Forelimb muscle (tissue), 1 donor: ENCODE results near the gene SERPINB6. TPM values are rescaled to one million over a fixed set of nuclear protein-coding genes. Genes with fewer than 3 reads are reported as not detected.
"Not testable (repeated sequence)": the region's sequence is repeated elsewhere in the genome, so short reads cannot be mapped to it uniquely, and the experiment has no call there.

Experiments used
- DNase-seq: peaks from one replicate; pipeline ENCODE4 v3.0.0-alpha.2; 2013; ENCODE audit warnings: low read depth
- polyA plus RNA-seq: library from polyadenylated mRNA; unstranded; fragments of 120-200 nt; gene quantifications from one replicate; pipeline ENCODE4 v1.2.1, GENCODE V29; 2013; ENCODE audit not compliant: insufficient read length

The SERPINB6 gene
- polyA plus RNA-seq, 1 donor = 80.5 TPM

GRCh38 chr6:2977799-2978590 lies 6.6 kb upstream of the SERPINB6 start:
- no peak for DNase-seq

DNA sequence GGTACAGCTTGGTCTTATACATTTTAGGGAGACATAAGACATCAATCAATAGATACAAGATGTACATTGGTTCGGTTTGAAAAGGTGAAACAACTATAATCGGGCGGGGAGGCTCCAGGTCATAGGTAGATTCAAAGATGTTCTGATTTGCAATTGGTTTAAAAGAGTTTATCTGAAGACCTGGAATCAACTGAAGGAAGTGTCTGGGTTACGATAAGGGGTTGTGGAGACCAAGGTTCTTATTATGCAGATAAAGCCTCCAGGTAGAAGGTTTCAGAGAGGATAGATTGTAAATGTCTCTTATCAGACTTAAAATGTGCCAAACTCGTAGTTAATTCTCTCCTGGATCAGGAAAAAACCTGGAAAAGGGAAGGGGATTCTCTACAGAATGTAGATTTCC lies 5.9 kb upstream of the SERPINB6 start:
- DNase-seq = no peak

GRCh38 chr6:2976571-2977085 lies 5.3 kb upstream of the SERPINB6 start:
- DNase-seq = no peak

- no peak for DNase-seq
Observed at GRCh38 chr6:2976060-2976459, 4.7 kb upstream of the SERPINB6 start.

GRCh38 chr6:2973676-2974075 lies 2.3 kb upstream of the SERPINB6 start:
- no peak for DNase-seq

GRCh38 chr6:2973180-2973579 lies 1.8 kb upstream of the SERPINB6 start:
- DNase-seq = not testable (repeated sequence)

DNA sequence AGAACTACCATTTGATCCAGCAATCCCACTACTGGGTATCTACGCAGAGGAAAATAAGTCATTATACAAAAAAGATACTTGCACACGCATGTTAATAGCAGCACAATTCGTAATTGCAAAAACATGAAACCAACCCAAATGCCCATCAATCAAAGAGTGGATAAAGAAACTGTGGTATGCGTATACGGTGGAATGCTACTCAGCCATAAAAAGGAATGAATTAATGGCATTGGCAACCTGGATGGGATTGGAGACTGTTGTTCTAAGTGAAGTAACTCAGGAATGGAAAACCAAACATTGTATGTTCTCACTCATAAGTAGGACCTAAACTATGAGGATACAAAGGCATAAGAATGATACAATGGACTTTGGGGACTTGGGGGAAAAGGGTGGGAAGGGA lies 1.3 kb upstream of the SERPINB6 start:
- not testable (repeated sequence) for DNase-seq

DNA sequence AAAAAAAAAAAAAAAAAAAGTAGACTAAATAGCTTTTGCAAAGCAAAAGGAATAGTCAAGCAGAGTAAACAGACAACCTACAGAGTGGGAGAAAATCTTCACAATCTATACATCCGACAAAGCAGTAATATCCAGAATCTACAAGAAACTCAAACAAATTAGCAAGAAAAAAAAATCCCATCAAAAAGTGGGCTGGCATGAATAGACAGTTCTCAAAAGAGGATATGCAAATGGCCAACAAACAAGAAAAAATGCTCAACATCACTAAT lies 786 bp upstream of the SERPINB6 start:
- not testable (repeated sequence) for DNase-seq

DNA sequence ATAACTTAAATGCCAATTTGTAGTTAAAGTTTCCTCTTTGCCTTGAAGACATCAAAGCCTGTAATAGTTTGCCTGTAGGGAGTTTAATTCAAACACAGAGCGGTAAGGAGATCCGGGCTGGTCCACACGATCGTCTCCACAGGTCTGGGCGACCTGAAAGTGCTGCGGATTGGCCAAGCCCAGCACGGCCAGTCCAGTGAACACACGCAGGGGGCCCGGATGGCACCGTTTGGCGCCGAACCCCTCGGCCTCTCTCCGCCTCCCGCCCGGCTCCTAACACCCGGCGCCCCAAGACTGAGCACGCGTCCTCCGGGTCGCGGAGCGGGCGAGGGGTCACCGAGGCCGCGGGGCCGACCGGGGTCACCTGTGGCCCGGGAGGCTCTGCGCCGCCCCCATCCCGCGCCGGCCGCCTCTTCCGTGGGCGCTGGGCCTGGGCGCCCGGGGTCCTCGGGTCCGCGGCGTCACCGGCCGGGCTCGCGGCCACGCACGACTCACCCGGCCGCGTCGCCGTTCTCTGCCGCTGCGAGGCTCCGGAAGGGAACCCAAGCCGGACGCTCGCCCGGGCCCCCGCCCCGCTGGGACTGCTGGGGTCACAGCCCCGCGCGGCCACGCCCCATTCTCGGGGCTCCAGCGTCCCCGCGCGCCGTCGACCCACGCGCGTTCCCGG lies 481 bp downstream of the SERPINB6 start:
- no peak for DNase-seq

DNA sequence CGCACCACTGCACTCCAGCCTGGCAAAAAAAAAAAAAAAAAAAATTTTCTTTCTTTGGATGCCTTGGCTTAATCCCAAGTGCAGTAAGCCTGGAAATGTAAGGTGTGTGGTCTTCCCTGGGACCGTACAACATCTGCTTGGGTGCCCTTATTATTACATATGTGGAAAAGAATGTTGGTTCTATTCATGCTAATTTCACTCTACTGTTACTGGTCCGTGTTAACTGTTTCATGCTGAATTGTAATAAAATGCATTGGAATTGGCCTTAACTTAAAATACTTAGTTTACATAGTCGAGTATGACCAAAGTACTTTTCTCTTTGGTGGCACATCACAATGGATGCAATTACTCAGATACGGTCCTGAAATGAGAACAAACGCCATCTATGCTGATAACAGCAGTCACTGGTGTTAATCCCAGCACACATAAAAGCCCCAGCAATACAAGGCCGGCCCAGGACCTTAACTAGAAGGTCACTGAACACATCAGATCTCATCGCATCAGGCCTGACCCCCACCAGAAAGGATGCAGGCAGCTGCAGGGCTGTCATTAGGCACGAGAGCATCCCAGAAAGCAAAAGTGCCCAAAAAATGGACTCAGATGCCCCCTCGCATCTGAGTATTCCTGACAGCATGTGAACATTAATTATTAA lies 1.2 kb downstream of the SERPINB6 start:
- DNase-seq = no peak

DNA sequence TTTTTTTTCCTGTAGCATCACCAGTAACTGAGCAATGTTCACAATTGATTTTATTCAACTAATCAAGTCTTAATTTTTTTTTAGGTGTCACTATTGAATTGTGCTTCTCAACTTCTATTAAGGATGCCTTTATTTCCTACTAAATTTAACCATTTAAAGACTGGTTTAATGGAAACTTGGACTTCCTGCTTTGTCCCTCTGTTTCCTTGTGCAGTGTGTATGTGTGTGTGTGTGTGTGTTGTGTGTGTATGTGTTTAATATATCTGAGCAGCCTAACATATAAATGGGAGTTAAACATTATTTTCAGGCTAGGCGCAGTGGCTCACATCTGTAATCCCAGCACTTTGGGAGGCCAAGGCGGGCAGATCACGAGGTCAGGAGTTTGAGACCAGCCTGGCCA lies 1.8 kb downstream of the SERPINB6 start:
- DNase-seq = no peak

DNA sequence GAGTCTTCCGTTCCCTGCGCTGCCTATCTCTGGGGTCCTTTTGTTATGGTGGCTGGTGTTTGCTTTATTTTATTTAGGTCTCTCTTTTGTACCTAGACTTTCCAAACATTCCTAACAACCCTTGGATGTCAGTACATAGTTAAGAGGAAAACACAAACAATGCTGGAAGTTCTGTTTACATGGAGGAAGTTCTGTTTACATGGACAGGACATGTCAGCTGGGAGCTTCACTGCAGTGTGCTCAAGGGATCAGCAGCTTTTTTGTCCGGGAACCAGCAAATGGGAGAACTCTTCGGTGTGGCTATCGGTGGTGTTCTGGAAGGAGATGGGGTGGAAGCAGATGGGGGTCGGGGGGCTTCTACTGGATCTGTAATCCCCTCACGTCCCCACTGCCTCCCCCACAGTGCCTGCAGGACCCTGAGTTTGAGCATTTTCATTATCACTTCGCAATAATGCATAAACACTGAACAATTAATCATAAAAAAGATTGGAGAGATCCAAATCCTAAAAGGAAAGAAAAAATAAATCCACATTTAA lies 2.7 kb downstream of the SERPINB6 start:
- DNase-seq = no peak

- DNase-seq = no peak
Observed at GRCh38 chr6:2967936-2968335, 3.4 kb downstream of the SERPINB6 start.

DNA sequence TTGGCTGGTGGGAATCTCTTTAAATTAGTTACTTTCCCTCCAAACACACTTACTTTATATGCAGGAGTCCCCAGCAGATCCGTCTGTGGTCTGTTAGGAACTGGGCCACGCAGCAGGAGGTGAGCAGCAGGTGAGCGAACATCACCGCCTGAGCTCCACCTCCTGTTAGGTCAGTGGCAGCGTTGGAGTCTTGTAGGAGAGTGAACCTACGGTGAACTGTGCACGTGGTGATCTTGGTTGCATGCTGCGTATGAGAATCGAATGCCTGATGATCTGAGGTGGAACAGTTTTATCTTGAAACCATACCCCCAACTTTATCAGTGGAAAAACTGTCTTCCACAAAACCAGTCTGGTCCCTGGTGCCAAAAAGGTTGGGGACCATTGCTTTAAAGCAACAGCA lies 5.0 kb downstream of the SERPINB6 start:
- no peak for DNase-seq

DNA sequence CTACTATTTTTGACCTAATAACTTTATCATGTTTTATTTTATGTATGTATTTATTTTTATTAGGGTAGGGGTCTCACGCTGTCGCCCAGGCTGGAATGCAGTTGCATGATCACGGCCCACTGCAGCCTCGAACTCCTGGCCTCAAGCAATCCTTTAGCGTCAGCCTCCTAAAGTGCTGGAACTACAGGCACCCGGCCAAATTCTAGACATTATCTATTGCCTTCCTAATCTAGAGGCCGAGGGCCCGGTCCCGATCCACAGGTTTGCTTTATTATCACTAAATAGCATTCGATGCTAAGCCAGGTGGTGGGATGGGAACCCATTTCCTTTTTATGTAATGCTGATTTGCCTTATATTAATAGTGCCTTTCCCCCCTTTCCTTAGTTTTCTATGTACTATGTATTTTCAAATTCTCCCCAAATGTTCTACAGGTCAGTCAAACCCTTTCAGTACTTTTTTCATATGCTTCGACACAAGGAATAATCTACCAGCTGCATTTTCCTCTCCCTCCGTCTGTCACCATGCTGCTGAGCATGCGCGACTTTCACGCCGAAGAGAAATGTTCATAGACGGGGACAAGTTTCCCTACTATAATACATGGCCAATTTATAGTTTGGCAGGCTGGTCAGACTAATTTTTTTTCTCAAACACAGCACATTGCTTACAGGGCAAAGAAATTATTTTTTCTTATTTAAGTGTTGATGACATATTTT lies 6.4 kb downstream of the SERPINB6 start:
- no peak for DNase-seq

- no peak for DNase-seq
Observed at GRCh38 chr6:2963756-2964155, 7.6 kb downstream of the SERPINB6 start.

- no peak for DNase-seq
Observed at GRCh38 chr6:2962636-2963035, 8.7 kb downstream of the SERPINB6 start.

DNA sequence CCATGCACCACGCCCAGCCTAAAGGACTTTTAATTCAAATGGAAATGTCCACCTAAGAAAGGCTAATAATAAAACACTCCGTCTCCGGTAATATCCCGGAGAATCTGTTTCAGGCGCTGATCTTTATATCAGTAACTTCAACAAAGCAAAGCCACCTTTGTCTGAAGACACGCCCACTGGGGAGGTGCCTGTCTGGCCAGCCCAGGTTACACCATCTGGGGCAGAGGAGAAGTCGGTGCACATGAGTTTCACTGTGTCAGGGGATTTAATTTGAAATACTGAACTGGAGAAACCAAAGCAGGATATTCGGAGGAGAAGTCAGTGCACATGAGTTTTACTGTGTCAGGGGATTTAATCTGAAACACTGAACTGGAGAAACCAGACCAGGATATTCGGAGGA lies 9.4 kb downstream of the SERPINB6 start:
- no peak for DNase-seq

- DNase-seq = no peak
Observed at GRCh38 chr6:2961506-2961905, 9.9 kb downstream of the SERPINB6 start.

GRCh38 chr6:2960935-2961334 lies 10.4 kb downstream of the SERPINB6 start:
- no peak for DNase-seq

DNA sequence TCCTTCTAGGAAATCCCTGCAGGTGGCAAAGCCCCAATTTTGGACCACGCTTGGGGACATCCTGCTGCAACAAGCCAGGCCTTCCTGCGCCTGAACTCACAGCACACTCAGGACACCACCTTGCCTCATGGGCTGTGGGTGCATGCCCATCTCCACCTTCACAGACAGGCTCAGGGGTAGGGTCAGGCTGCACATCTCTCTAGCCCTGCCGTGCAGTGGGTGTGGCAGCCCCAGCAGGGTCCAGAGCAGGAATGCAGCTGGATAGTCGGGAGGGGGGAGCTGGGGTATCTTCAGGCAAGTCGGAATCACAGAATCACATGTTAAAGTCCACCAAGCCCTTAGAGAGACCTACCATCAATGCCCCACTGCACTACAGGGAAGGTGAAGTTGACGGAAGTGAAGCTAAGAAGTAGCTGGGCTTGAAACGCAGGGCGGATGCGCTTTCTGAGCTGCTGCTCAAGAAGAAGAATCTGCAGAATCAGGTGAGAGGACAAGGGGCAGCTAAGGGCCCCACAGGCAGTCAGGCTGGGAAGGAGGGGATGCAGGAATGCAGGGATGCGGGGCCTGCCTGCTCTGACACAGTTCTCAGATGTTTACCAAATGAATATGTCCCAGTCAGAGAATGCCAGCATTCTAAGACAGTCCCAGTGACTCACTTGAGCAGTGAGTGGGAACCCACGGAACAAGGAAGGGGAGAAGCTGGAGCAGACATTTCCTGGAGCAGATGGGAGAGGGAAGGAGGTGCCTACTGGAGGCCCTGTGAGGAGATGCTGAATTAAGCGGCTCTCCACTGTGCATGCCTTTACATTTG lies 11.3 kb downstream of the SERPINB6 start:
- DNase-seq = no peak
